HPDE6-E6E7 (cell line): ENCODE measurements around the gene CHD5.
"Not testable (repeated sequence)": the region's sequence is repeated elsewhere in the genome, so short reads cannot be mapped to it uniquely, and the experiment has no call there.

ENCODE experiments used
- DNase-seq: peaks from one replicate; pipeline ENCODE4 v3.0.0; 2011; ENCODE audit warnings: missing footprints; ENCODE audit errors: extremely low spot score

The CHD5 gene

DNA sequence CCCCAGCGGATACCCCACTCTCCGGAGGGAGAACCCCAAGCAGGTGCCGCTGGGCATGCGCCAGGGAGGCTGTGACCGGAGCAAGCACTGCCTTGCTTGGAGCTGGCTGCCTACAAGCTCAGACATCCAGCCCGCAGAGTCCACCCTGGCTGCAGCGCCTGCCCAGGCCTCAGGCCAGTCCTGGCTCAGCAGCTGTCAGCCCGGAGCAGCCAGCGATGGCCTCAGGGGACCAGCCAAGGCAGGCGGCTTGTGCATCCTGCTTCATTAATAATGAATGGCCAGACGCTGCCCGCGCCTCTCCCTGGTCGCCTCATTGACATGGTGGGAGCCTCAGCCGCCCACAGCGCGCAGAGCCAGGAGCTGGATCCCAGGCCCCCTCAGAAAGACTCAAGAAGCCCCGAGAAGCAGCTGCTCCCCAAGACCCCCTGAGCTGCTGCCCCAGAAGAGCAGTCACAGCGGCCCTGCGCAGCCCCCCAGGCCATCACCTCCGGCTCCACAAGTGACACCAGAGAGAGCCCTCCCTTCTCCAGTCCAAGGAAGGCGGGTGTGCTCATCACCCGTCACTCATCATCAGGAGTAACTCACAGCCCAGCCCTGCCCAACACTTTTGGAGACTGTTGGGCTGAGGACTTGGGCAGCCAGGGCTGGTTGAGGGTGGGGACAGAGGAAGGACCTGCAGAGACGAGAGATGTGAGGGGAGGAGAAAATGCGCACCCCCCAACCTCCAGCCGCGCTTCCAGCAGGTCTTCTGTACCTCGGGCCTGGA lies 114.8 kb downstream of the CHD5 start:
- no peak for DNase-seq

DNA sequence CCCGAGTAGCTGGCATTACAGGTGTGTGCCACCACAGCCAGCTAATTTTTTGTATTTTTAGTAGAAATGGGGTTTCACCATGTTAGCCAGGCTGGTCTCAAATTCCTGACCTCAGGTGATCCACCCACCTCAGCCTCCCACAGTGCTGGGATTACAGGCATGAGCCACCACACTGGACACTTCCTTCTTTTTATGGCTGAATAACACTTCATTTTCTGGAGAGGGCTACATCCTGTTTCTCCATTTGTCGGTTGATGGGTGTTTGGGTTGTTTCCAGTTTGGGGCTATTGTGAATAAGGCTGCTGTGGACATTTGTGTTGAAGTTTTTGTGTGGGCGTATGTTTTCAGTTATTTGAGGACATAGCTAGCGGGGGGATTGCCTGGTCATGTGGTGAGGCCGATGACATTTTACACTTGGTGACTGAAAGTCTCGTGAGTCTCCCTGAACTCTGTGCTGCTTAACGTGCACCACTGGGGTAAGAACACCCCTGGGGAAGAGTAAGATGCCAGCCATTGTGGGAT lies 116.5 kb downstream of the CHD5 start:
- not testable (repeated sequence) for DNase-seq

GRCh38 chr1:6062670-6063069 lies 117.5 kb downstream of the CHD5 start:
- no peak for DNase-seq

GRCh38 chr1:6059866-6060265 lies 120.3 kb downstream of the CHD5 start:
- DNase-seq: no peak

- no peak for DNase-seq
These were observed 122.8 kb downstream of the CHD5 start for GRCh38 chr1:6057170-6057845.

DNA sequence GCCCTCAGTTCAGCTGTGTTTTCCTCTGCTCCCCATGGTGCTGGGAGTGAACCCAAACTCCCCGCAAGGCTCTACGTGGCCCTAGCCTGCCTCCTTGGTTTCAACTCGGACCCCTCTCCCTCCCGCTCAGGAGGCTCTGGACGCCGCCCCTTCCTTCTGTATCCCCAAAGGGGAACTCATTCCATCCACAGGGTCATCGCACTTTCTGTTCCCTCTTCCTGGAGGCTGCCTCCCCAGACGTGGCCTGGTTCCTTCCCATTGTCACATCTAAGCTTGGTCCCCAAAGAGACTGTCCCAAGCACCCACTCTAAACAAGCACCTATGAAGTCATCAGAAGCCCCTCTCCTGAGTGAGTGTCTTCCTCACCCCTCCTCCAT lies 123.6 kb downstream of the CHD5 start:
- no peak for DNase-seq

GRCh38 chr1:6054596-6054995 lies 125.5 kb downstream of the CHD5 start:
- no peak for DNase-seq

GRCh38 chr1:6053206-6053546 lies 126.9 kb downstream of the CHD5 start:
- DNase-seq: no peak

DNA sequence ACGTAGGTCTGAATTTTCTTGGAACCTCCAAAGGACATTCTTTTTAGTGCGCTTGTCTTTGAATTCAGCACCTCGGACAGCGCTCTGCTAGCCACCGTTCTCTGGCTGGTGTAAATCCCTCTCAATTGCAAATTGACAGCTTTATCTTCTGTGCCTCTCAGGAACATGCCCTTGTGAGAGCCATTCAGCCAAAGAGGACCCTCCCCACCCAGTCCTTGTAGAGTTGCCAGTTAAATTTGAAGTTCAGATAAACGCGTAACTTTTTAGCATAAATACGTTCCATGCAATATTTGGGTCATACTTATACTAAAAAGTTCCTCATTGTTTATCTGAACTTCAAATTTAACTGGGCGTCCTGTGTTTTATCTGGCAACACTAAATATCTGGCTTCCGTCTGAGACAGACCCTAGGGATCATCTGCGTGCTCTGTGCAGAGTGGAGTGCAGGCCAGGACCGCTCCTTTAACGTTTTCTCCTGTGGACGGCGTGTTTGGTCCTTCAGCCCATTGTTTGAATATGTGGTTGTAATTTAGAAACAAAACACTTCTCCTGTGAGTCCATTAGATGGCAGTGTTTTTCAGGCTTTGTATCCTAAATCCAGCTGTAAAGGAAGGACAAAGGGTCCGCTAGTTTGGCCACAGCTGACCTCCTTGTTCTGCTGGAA lies 127.4 kb downstream of the CHD5 start:
- peak; percentile 69 for DNase-seq
